HG02798 (cell line): Measurements from ENCODE around the gene B3GNT3.

Source experiments
- ATAC-seq: cut with Tn5 transposase; IDR thresholded peaks from one replicate; pipeline ENCODE4 v1.9.1; 2021; ENCODE audit warnings: mild to moderate bottlenecking; ENCODE audit not compliant: unreplicated experiment, poor library complexity

Gene B3GNT3

DNA sequence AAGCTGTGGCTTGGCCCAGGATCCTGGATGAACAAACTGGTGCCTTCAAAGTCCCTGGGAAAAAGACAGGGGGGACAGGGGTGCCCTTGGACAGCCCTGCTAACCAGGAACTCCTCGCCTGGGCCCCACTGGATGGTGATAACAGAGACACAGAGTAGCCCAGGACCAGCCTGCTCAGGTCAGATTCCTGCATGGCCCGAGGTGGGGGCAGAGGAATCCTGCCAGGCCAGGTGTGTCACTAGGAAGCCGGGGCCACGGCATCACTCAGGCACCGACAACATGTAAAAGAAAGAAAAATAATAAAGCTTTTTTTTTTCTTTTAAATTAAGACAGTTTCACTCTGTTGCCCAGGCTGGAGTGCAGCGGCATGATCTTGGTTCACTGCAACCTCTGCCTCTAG is 59.1 kb downstream of the B3GNT3 start:
- ATAC-seq, result no peak

DNA sequence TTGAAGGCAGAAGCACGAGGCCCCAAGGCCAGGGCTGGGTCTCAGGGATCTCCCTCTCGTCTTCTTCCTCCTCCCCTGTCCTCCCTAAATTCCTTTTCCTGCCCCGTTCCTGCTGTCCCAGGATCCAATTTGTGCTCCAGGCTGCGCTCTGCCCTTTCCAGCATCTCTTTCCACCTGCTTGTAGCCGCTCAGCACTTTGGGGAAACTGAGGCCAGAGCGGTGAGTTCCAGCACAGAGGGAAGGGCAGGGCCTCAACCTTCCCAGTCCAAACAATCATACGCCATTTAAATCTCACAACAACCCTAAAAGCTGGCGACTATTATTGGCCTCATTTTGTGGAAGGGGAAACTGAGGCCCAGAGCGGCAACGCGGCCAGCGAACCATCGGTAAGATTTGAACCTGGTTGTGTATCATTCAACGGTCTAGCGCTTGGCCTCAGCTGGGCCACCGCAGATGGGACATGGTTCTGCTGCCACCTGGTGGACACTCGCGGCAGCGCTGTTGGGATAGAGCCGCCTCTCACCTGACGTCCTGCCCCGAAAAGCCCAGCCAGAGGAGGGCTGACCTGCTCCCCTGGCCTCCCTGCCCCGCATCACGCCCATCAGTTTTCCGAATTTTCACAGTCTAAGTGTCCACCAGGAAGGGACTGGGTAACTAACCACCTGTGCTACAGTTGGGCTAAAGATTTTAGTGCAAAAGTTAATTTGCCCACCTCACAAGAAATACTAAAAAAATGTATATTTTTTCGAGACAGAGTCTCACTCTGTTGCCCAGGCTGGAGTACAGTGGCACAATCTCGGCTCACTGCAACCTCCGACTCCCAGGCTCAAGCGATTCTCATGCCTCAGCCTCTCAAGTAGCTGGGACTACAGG is 60.6 kb downstream of the B3GNT3 start:
- peak; percentile 20 for ATAC-seq

DNA sequence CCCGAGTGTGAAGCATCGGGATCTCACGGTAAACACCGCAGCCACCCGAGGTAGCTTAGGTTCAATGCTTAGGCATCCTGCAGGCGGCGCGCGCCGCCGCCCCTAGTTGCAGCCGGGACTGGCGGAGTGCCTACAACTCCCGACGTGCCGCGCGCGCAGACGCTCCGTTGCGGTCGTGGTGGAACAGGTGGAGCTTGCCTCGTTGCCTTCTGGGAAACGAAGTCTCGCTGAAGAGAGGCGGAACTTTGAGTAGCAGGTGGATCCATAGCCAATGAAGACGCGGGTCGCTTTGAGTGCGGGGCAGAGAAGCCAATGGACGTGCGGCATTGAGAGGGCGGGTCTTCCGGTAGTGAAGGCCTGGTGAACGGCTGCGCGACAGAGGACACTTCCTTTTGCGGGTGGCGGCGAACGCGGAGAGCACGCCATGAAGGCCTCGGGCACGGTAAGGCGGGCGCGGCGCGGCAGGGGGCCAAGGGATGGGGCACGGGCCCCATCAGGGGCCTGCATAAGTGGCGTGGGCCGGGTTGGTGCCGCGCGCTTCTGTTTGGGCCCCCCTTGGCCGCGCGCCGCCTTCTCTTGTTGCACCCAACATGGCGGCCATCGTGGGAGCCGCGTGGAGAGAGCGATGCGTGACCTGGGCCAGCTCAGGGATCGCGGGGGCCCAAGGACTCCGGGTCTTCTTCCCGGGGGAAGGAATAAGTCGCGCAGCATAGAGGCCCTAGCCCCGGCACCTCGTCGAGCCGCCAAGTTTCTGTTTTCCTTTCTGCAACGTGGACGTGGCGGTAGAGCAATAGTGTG is 64.8 kb downstream of the B3GNT3 start, which contains the start of gene RPL18A:
TSS of gene RPL18A (plus strand) at position 378 of the 798 bp plus-strand sequence. CDS start at position 425, 47 bp downstream.
- ATAC-seq, result peak; percentile 98

DNA sequence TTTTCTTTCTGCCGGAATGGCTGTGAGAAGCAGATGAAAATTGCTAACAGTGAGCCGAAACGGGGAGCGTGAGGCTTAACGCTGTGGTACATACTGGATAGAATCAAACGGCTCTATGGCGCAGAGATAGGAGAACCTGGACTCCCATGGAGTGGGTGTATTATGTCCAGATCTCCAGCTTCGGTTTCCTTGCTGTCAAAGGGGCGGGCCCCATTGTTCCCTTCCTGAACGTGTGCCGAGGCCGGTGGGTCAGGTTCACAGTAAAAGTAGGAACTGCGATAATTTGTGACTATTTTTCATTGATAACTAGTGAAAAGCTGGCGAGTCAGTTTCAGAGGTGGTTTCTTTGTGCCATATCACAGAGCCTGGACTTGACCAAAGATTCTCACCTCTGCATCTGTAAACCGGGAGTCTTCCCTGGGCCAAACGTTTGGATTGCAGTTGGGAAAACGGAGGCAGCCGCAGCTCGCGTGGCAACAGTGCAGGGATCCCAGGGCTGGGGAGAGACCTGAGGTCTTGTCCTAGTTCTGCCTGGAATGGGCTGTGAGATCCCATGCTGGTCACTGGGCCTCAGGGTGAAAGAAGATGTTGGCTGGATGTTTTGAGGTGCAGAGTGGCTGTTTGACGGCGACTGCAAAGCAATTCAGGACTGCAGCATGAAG is 65.5 kb downstream of the B3GNT3 start:
- ATAC-seq, result no peak

DNA sequence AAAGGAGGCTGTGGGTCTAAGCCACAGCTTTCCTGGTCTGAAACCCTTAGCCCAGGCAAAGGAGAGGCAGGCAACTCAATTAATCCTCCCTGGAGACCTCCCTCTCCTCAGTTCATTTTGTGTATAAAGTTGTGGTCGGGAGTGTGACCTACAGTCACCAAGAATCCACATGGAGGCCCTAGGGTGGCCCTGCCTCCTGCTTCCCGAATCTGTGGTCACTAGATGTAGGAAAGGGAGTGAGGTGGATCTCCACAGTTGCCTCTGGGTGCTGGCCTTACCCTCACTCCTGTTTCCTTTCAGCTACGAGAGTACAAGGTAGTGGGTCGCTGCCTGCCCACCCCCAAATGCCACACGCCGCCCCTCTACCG is 66.0 kb downstream of the B3GNT3 start:
- no peak for ATAC-seq

DNA sequence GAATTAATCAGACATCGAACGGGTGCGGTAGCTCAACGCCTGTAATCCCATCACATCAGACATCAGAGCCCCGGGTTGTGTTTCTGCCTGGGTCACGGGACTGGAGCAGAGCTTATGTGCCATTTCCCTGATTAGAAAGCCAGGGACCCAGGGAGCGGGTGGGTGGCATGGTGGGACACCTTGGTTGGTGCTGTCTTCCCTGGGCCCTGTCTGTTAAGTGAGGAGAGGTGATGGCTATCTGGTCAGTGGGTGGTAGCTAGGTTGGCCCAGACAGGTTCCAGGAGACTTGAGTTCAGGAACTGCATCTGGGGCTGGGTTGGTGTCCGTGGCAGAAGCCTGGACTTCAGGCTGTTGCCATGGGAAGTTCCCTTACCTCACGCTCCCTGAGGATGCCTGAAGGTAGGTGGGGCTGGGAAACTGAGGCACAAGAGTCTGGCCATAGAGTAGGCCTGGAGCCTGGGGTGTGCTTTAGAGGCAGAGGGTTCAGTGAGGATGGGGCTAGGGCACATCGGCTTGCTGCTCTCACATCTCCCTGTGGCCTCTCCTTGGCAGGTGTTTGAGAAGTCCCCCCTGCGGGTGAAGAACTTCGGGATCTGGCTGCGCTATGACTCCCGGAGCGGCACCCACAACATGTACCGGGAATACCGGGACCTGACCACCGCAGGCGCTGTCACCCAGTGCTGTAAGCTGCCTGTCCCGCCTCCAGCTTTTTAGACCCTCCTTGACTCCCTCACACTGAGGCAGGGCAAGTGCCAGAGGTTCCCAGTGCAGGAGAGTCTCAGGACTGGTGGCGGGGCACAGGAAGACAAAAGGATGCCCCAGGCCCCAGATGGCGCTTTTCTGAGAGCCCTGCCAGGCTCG is 66.8 kb downstream of the B3GNT3 start:
- no peak for ATAC-seq

DNA sequence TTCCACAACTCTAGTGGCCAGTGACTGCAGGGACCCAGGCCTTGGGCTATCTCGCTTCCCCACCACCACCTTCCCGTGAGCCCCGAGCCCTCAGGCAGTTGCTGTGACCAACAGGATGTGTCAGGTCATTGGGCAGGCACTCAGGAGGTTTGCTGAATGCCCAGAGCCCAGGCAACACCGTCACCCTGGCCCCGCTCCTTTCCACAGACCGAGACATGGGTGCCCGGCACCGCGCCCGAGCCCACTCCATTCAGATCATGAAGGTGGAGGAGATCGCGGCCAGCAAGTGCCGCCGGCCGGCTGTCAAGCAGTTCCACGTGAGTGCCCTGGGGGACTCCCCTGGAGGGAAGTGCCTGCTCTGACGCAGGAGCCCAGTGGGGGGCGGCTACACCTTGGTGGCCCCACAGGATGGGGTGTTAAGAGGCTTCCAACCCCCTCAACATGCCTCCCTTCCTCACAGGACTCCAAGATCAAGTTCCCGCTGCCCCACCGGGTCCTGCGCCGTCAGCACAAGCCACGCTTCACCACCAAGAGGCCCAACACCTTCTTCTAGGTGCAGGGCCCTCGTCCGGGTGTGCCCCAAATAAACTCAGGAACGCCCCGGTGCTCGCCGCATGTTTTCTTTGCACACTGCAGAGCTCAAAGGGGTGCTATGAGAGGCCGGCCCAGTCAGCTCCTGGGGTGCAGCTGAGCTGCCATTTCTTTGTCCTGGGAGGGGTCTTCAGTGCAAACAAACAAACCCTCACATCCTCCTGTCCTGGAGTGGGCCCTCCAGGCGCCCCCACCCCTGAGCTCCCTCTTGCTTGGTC is 68.0 kb downstream of the B3GNT3 start:
- ATAC-seq, result no peak
